Calu3 (cell line): Measurements from ENCODE around the gene GAA. TPM values are rescaled to one million over a fixed set of nuclear protein-coding genes. Genes with fewer than 3 reads are reported as not detected.
"Not testable (repeated sequence)": the region's sequence is repeated elsewhere in the genome, so short reads cannot be mapped to it uniquely, and the experiment has no call there.

Experiments used
- BruUV-seq: library from RNA; stranded (reverse); fragments of 400-500 nt; replicated peaks from 2 replicates; lab custom pipeline; 2021; lab: Mats Ljungman, UMichigan
- CTCF ChIA-PET: fragments of 300-600 bp; sonication (Branson Sonifier 250); formaldehyde crosslinking; loops from one replicate; lab custom pipeline; 2022; ENCODE audit warnings: antibody characterized with exemption; lab: Charles Lee
- DNase-seq: peaks from one replicate; pipeline ENCODE4 v3.0.0; 2022
- H3K27ac Mint-ChIP-seq: one replicate; pipeline ENCODE4 v1.8.0; 2022; ENCODE audit warnings: mixed read lengths; ENCODE audit not compliant: unreplicated experiment
- H3K27me3 Mint-ChIP-seq: one replicate; pipeline ENCODE4 v1.8.0; 2022; ENCODE audit warnings: mixed read lengths; ENCODE audit not compliant: unreplicated experiment
- H3K36me3 Mint-ChIP-seq: one replicate; pipeline ENCODE4 v1.8.0; 2022; ENCODE audit warnings: mild to moderate bottlenecking, moderate library complexity, mixed read lengths; ENCODE audit not compliant: insufficient read depth, unreplicated experiment
- H3K4me1 Mint-ChIP-seq: one replicate; pipeline ENCODE4 v1.8.0; 2022; ENCODE audit warnings: mild to moderate bottlenecking, low read depth, mixed read lengths; ENCODE audit not compliant: unreplicated experiment
- H3K4me3 Mint-ChIP-seq: one replicate; pipeline ENCODE4 v1.8.0; 2022; ENCODE audit warnings: mild to moderate bottlenecking, low read depth, moderate library complexity, mixed read lengths; ENCODE audit not compliant: unreplicated experiment
- H3K9me3 Mint-ChIP-seq: one replicate; pipeline ENCODE4 v1.8.0; 2022; ENCODE audit warnings: low read depth, mixed read lengths; ENCODE audit not compliant: unreplicated experiment
- CTCF ChIP-seq: fragments of 200-600 bp; IDR thresholded peaks from one replicate; pipeline ENCODE4 v1.8.0; 2022; ENCODE audit warnings: antibody characterized with exemption; ENCODE audit not compliant: unreplicated experiment
- intact Hi-C: fragments of 100-400 bp; cut with micrococcal nuclease; formaldehyde crosslinking; loops from one replicate; pipeline ENCODE4 v1.10.0; 2022; ENCODE audit not compliant: unreplicated experiment
- total RNA-seq: library from RNA; stranded (reverse); gene quantifications from 2 replicates; pipeline ENCODE4 v1.2.3, GENCODE V29; 2022

The GAA gene
- total RNA-seq, 1 experiment from 2014 or later, result 73.1 TPM

GRCh38 chr17:80151333-80151732 is 50.0 kb downstream of the GAA start:
- BruUV-seq, result no TSS peak

GRCh38 chr17:80152081-80152702 is 50.8 kb downstream of the GAA start:
- Mint-ChIP-seq H3K36me3 (peaks cover 14% of the 10 kb centered on the region), H3K4me3 (no peak overlapping the region), H3K27me3 (no peaks in the 10 kb centered on the region), H3K4me1 (peaks cover 16% of the 10 kb centered on the region), H3K9me3 (no peaks in the 10 kb centered on the region), H3K27ac (no peak overlapping the region)
- intact Hi-C loops, result no loop called here
- CTCF ChIA-PET, result no interaction called here
- no peak for DNase-seq
- TF ChIP-seq CTCF, result no peak
- no TSS peak for BruUV-seq

More at GRCh38 chr17:80151333-80151732, 50.0 kb downstream of the GAA start:
- no peaks in the 10 kb centered on the region for H3K27me3 Mint-ChIP-seq
- no peak for DNase-seq
- CTCF ChIA-PET, result no interaction called here
- H3K27ac Mint-ChIP-seq, result no peak overlapping the region
- H3K4me1 Mint-ChIP-seq, result peaks cover 17% of the 10 kb centered on the region
- intact Hi-C loops, result no loop called here
- no peaks in the 10 kb centered on the region for H3K9me3 Mint-ChIP-seq
- peaks cover 21% of the 10 kb centered on the region for H3K36me3 Mint-ChIP-seq
- TF ChIP-seq CTCF, result no peak
- no peak overlapping the region for H3K4me3 Mint-ChIP-seq

- CTCF ChIA-PET, result no interaction called here
- BruUV-seq, result no TSS peak
- no peak overlapping the region for H3K4me3 Mint-ChIP-seq
- no peak for DNase-seq
- peaks cover 16% of the 10 kb centered on the region for H3K4me1 Mint-ChIP-seq
- intact Hi-C loops, result no loop called here
- no peak overlapping the region for H3K27ac Mint-ChIP-seq
- TF ChIP-seq CTCF, result no peak
- H3K36me3 Mint-ChIP-seq, result peaks cover 6% of the 10 kb centered on the region
- H3K9me3 Mint-ChIP-seq, result no peaks in the 10 kb centered on the region
- no peaks in the 10 kb centered on the region for H3K27me3 Mint-ChIP-seq
Observed at GRCh38 chr17:80153004-80153403, 51.6 kb downstream of the GAA start.

GRCh38 chr17:80154166-80154565 is 52.8 kb downstream of the GAA start:
- intact Hi-C loops, result no loop called here
- H3K4me3 Mint-ChIP-seq, result no peak overlapping the region
- TF ChIP-seq CTCF, result no peak
- BruUV-seq, result no TSS peak
- H3K9me3 Mint-ChIP-seq, result no peaks in the 10 kb centered on the region
- DNase-seq, result no peak
- no peak overlapping the region for H3K27ac Mint-ChIP-seq
- CTCF ChIA-PET, result no interaction called here
- H3K4me1 Mint-ChIP-seq, result peaks cover 16% of the 10 kb centered on the region
- H3K36me3 Mint-ChIP-seq, result no peaks in the 10 kb centered on the region
- H3K27me3 Mint-ChIP-seq, result peaks cover 3% of the 10 kb centered on the region

GRCh38 chr17:80155600-80155999 is 54.2 kb downstream of the GAA start:
- intact Hi-C loops, CTCF ChIA-PET, H3K36me3 Mint-ChIP-seq, BruUV-seq, H3K4me3 Mint-ChIP-seq, H3K9me3 Mint-ChIP-seq, H3K27ac Mint-ChIP-seq: not testable (repeated sequence)
- peak; percentile 56 for DNase-seq
- H3K27me3 Mint-ChIP-seq, result peaks cover 17% of the 10 kb centered on the region
- peaks cover 16% of the 10 kb centered on the region for H3K4me1 Mint-ChIP-seq
